Mammary epithelial cell (primary cell): Measurements from ENCODE around the gene GSAP.

ENCODE experiments used
- CTCF ChIP-seq, 2 donors: IDR thresholded peaks in 1 of 2; conservative IDR thresholded peaks in 1 of 2; 2 replicates each; pipeline ENCODE4 v1.5.1; 2011 to 2012; ENCODE audit warnings: inconsistent platforms in 2 of 2, low read length in 2 of 2, mild to moderate bottlenecking in 2 of 2, control low read depth in 1 of 2, low read depth in 1 of 2; ENCODE audit not compliant: insufficient read depth in 1 of 2; ENCODE audit errors: extremely low read depth in 1 of 2
- EZH2 ChIP-seq: IDR thresholded peaks from 2 replicates; pipeline ENCODE4 v1.6.1; 2012; ENCODE audit warnings: low read length, inconsistent platforms, borderline replicate concordance

- TF ChIP-seq CTCF (conservative IDR thresholded peaks at IDR 0.05 in 1 of 2, IDR thresholded peaks at IDR 0.05 in 1 of 2; ENCODE audit: extremely low read depth in 1 of 2, insufficient read depth in 1 of 2, low read depth in 1 of 2, low read length in 2 of 2) (no peak), EZH2 (no peak)
Measured at GRCh38 chr7:77459311-77459726, 43.2 kb upstream of the GSAP start.
